Mesendoderm (in vitro differentiated cells): ENCODE data around the gene CSTF2T.

ENCODE experiments used
- DNase-seq: peaks from one replicate; pipeline ENCODE4 v3.0.0; 2013
- H2AK5ac ChIP-seq: 2 replicates; pipeline ENCODE4 v1.6.1; 2013; ENCODE audit warnings: low read length, inconsistent platforms
- H2BK120ac ChIP-seq: 2 replicates; pipeline ENCODE4 v1.6.1; 2013; ENCODE audit warnings: low read depth, mild to moderate bottlenecking, low read length, moderate library complexity, mixed read lengths
- H2BK15ac ChIP-seq: replicated peaks from 2 replicates; pipeline ENCODE4 v1.6.1; 2013; ENCODE audit warnings: low read depth, mild to moderate bottlenecking, moderate library complexity
- H2BK5ac ChIP-seq: 2 replicates; pipeline ENCODE4 v1.6.1; 2013; ENCODE audit warnings: low read length, inconsistent platforms
- H3K18ac ChIP-seq: 2 replicates; pipeline ENCODE4 v1.6.1; 2013; ENCODE audit warnings: mild to moderate bottlenecking, low read length, mixed read lengths
- H3K23ac ChIP-seq: one replicate; pipeline ENCODE4 v1.6.1; 2013; ENCODE audit warnings: low read length
- H3K27ac ChIP-seq: 2 replicates; pipeline ENCODE4 v1.5.1; 2013; ENCODE audit warnings: low read depth, mild to moderate bottlenecking, inconsistent platforms, low read length, moderate library complexity
- H3K27me3 ChIP-seq: 2 replicates; pipeline ENCODE4 v1.6.1; 2013; ENCODE audit warnings: low read length, control low read depth, mild to moderate bottlenecking, inconsistent platforms; ENCODE audit not compliant: insufficient read depth, poor library complexity
- H3K36me3 ChIP-seq: 2 replicates; pipeline ENCODE4 v1.6.1; 2013; ENCODE audit warnings: low read length, inconsistent platforms; ENCODE audit not compliant: control insufficient read depth, insufficient read depth
- H3K4ac ChIP-seq: one replicate; pipeline ENCODE4 v1.6.1; 2013; ENCODE audit warnings: low read depth, mild to moderate bottlenecking, low read length, moderate library complexity
- H3K4me1 ChIP-seq: 2 replicates; pipeline ENCODE4 v1.6.1; 2013; ENCODE audit warnings: low read depth, low read length, inconsistent platforms; ENCODE audit not compliant: control insufficient read depth
- H3K4me2 ChIP-seq: 2 replicates; pipeline ENCODE4 v1.6.1; 2013; ENCODE audit warnings: low read length
- H3K4me3 ChIP-seq: 2 replicates; pipeline ENCODE4 v1.5.1; 2013; ENCODE audit warnings: mild to moderate bottlenecking, low read length
- H3K56ac ChIP-seq: one replicate; pipeline ENCODE4 v1.6.1; 2013; ENCODE audit warnings: low read length
- H3K79me1 ChIP-seq: 2 replicates; pipeline ENCODE4 v1.6.1; 2013; ENCODE audit warnings: low read length, inconsistent platforms
- H3K79me2 ChIP-seq: 2 replicates; pipeline ENCODE4 v1.6.1; 2013; ENCODE audit warnings: mild to moderate bottlenecking, low read length; ENCODE audit not compliant: control insufficient read depth, insufficient read depth
- H3K9ac ChIP-seq: 2 replicates; pipeline ENCODE4 v1.6.1; 2013; ENCODE audit warnings: low read length, inconsistent platforms
- H4K5ac ChIP-seq: one replicate; pipeline ENCODE4 v1.6.1; 2013; ENCODE audit warnings: low read length
- H4K8ac ChIP-seq: one replicate; pipeline ENCODE4 v1.6.1; 2013; ENCODE audit warnings: low read depth, mild to moderate bottlenecking, control low read depth, low read length, moderate library complexity
- WGBS: extraction: QIAGEN DNeasy Blood & Tissue Kit; methylation state at CpG from one replicate; pipeline ENCODE4 v1.1.7; 2013; ENCODE audit warnings: low lambda C conversion rate, missing lambda C conversion rate; ENCODE audit not compliant: insufficient coverage; ENCODE audit errors: extremely low coverage; 5-methylcytosine and 5-hydroxymethylcytosine counted together

Gene CSTF2T

DNA sequence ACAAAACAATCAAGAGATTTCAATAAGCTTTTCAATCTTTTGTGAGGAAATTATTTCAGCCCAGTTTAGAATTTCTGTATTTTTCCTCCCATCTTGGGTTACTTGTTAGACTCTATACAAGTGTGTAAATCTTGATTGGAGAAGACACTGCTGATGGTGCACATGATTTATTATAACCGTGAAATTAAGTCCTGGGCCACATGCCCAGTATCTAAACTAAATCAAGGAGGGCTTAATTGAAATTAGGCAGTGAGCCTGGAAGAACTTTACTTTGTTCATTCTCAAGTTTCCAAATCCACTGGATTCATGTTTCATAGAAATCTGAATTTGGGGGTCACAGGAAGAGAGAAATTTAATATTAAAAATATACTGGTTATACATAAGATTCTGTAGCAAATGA lies 44.5 kb downstream of the CSTF2T start:
- no peak overlapping the region for H2BK5ac ChIP-seq
- H3K36me3 ChIP-seq, result no peaks in the 10 kb centered on the region
- no peak for DNase-seq
- no peak overlapping the region for H3K4ac ChIP-seq
- H3K4me1 ChIP-seq, result no peaks in the 10 kb centered on the region
- no peak overlapping the region for H4K5ac ChIP-seq
- H2BK15ac ChIP-seq, result no peak overlapping the region
- H3K18ac ChIP-seq, result no peak overlapping the region
- no peaks in the 10 kb centered on the region for H3K27me3 ChIP-seq
- no peak overlapping the region for H4K8ac ChIP-seq
- no peak overlapping the region for H3K4me3 ChIP-seq
- H3K9ac ChIP-seq, result no peak overlapping the region
- no peaks in the 10 kb centered on the region for H3K79me2 ChIP-seq
- H2AK5ac ChIP-seq, result no peak overlapping the region
- H3K23ac ChIP-seq, result no peak overlapping the region
- no peaks in the 10 kb centered on the region for H3K79me1 ChIP-seq
- no peak overlapping the region for H3K4me2 ChIP-seq
- H3K56ac ChIP-seq, result no peak overlapping the region
- no peak overlapping the region for H2BK120ac ChIP-seq
- WGBS, result no CpG with 5 or more reads among the region's 1 CpG
- H3K27ac ChIP-seq, result no peak overlapping the region

DNA sequence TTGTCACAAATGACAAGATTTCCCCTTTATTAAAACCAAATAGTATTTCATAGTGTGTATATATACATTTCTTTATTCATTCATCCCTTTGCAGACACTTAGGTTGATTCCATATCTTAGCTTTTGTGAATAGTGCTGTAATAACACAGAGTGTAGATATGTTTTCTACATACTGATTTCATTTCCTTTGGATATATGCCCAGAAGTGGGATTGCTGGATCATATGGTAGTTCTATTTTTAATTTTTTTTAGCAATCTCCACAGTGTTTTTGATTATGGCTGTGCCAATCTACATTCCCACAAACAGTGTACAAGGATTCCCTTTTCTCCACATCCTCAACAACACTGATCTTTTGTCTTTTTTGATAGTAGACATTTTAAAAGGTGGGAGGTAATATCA lies 46.4 kb downstream of the CSTF2T start:
- Histone ChIP-seq H4K8ac (no peak overlapping the region), H2BK15ac (no peak overlapping the region), H2BK120ac (no peak overlapping the region), H3K27ac (no peak overlapping the region), H3K18ac (no peak overlapping the region), H3K79me2 (no peaks in the 10 kb centered on the region), H3K23ac (no peak overlapping the region), H3K4ac (no peak overlapping the region), H2AK5ac (no peak overlapping the region), H3K36me3 (no peaks in the 10 kb centered on the region), H3K4me1 (no peaks in the 10 kb centered on the region), H4K5ac (no peak overlapping the region), H3K4me2 (no peak overlapping the region), H3K9ac (no peak overlapping the region), H3K56ac (no peak overlapping the region), H2BK5ac (no peak overlapping the region), H3K79me1 (no peaks in the 10 kb centered on the region), H3K4me3 (no peak overlapping the region), H3K27me3 (no peaks in the 10 kb centered on the region)
- no peak for DNase-seq

DNA sequence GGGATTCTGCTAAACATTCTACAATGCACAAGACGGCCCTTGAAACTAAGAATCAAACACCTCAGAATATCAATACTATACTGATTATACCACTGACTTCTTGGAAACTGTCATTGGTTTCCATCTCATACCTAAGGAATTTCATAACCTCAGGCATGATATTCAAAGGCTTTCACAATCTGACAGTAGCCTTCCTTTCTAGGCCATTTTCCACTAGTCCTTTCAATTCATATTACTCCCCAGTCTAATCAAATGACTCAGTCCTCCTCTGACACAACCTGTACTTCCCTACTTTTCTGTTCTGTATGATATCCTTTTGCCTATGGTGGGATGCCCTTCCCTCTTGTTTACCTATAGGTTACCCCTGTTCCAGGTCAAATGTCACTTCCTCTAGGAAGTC lies 48.3 kb downstream of the CSTF2T start:
- Histone ChIP-seq H3K4me3 (no peak overlapping the region), H2BK5ac (no peak overlapping the region), H3K79me2 (no peaks in the 10 kb centered on the region), H3K4me1 (no peaks in the 10 kb centered on the region), H3K27ac (no peak overlapping the region), H3K23ac (no peak overlapping the region), H3K79me1 (no peaks in the 10 kb centered on the region), H3K9ac (no peak overlapping the region), H3K4me2 (no peak overlapping the region), H3K18ac (no peak overlapping the region), H2BK15ac (no peak overlapping the region), H3K27me3 (no peaks in the 10 kb centered on the region), H2AK5ac (no peak overlapping the region), H3K56ac (no peak overlapping the region), H2BK120ac (no peak overlapping the region), H4K8ac (no peak overlapping the region), H4K5ac (no peak overlapping the region), H3K4ac (no peak overlapping the region), H3K36me3 (no peaks in the 10 kb centered on the region)
- no peak for DNase-seq
- WGBS, result no CpG with 5 or more reads among the region's 1 CpG

DNA sequence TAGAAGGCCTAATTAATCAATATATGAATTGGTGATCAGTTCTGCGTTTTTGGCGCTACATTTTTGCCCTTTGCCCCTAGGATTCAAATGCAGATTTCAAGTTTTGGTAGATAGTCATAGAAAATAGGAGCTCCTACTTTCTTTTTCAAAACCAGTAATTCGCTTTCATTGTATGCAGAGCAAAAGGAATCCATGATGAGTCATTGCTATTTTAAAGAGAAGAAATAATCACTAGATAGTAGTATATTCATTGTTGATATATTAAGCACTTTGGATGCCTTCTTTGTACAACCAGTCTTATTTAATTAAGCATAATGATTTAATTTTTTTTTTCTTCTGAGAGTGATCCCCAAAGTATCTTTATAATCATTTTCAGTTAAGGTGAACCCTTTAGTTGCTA lies 50.3 kb downstream of the CSTF2T start:
- DNase-seq, result peak; percentile 6
- Histone ChIP-seq H3K79me1 (no peaks in the 10 kb centered on the region), H3K36me3 (no peaks in the 10 kb centered on the region), H3K4ac (no peak overlapping the region), H3K4me1 (no peaks in the 10 kb centered on the region), H3K9ac (no peak overlapping the region), H3K23ac (no peak overlapping the region), H3K56ac (no peak overlapping the region), H4K8ac (no peak overlapping the region), H3K4me2 (no peak overlapping the region), H3K27ac (no peak overlapping the region), H2BK15ac (no peak overlapping the region), H2BK5ac (no peak overlapping the region), H2BK120ac (no peak overlapping the region), H3K27me3 (no peaks in the 10 kb centered on the region), H2AK5ac (no peak overlapping the region), H3K4me3 (no peak overlapping the region), H3K79me2 (no peaks in the 10 kb centered on the region), H3K18ac (no peak overlapping the region), H4K5ac (no peak overlapping the region)
- no CpG with 5 or more reads among the region's 3 CpGs for WGBS
